IPS-15b (cell line): ENCODE measurements around the gene ULK4.

Source experiments
- H3K27me3 ChIP-seq: one replicate; pipeline ENCODE4 v1.6.1; 2013; ENCODE audit warnings: low read length; ENCODE audit not compliant: control insufficient read depth, insufficient read depth
- H3K36me3 ChIP-seq: one replicate; pipeline ENCODE4 v1.6.1; 2013; ENCODE audit warnings: low read length; ENCODE audit not compliant: control insufficient read depth, insufficient read depth
- H3K4me1 ChIP-seq: one replicate; pipeline ENCODE4 v1.6.1; 2013; ENCODE audit warnings: mild to moderate bottlenecking, low read length; ENCODE audit not compliant: control insufficient read depth, insufficient read depth
- H3K4me3 ChIP-seq: one replicate; pipeline ENCODE4 v1.5.1; 2013; ENCODE audit warnings: low read depth, low read length
- H3K9ac ChIP-seq: one replicate; pipeline ENCODE4 v1.6.1; 2013; ENCODE audit warnings: low read depth, mild to moderate bottlenecking, low read length
- H3K9me3 ChIP-seq: one replicate; pipeline ENCODE4 v1.6.1; 2013; ENCODE audit warnings: mild to moderate bottlenecking, low read length; ENCODE audit not compliant: control insufficient read depth, insufficient read depth

The ULK4 gene

DNA sequence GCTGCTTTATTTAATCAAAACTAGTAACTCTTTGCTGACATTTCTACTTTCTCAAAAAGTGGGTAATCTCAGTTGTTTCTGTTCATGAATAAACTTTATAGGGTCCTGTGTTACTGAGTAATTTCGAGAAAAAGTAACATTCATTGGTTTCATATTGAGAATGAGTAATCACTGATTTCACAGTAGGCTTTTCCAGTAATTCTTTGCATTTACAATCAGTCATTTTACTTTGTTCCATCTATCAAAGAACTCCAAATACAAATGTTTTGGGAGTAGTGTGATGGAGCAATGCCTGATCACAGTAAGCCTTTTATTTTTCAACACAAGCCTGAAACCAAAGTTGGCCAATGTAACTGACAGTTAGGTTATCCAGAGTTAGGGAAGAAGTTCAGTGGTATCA is 353.6 kb downstream of the ULK4 start:
- H3K4me1 ChIP-seq = no peaks in the 10 kb centered on the region
- no peak overlapping the region for H3K4me3 ChIP-seq
- no peaks in the 10 kb centered on the region for H3K27me3 ChIP-seq
- H3K9me3 ChIP-seq = no peaks in the 10 kb centered on the region
- no peaks in the 10 kb centered on the region for H3K36me3 ChIP-seq
- no peak overlapping the region for H3K9ac ChIP-seq

- Histone ChIP-seq H3K9ac (no peak overlapping the region), H3K4me3 (no peak overlapping the region), H3K27me3 (no peaks in the 10 kb centered on the region), H3K4me1 (no peaks in the 10 kb centered on the region), H3K9me3 (no peaks in the 10 kb centered on the region), H3K36me3 (no peaks in the 10 kb centered on the region)
Measured at GRCh38 chr3:41603807-41604206, 358.1 kb downstream of the ULK4 start.

GRCh38 chr3:41602121-41602520 is 359.8 kb downstream of the ULK4 start:
- H3K4me3 ChIP-seq = no peak overlapping the region
- H3K36me3 ChIP-seq = no peaks in the 10 kb centered on the region
- H3K9ac ChIP-seq = no peak overlapping the region
- H3K27me3 ChIP-seq = no peaks in the 10 kb centered on the region
- no peaks in the 10 kb centered on the region for H3K4me1 ChIP-seq
- H3K9me3 ChIP-seq = no peaks in the 10 kb centered on the region

- H3K27me3 ChIP-seq = no peaks in the 10 kb centered on the region
- no peak overlapping the region for H3K9ac ChIP-seq
- no peak overlapping the region for H3K4me3 ChIP-seq
- H3K9me3 ChIP-seq = no peaks in the 10 kb centered on the region
- no peaks in the 10 kb centered on the region for H3K36me3 ChIP-seq
- H3K4me1 ChIP-seq = no peaks in the 10 kb centered on the region
Measured at GRCh38 chr3:41601404-41601987, 360.4 kb downstream of the ULK4 start.

DNA sequence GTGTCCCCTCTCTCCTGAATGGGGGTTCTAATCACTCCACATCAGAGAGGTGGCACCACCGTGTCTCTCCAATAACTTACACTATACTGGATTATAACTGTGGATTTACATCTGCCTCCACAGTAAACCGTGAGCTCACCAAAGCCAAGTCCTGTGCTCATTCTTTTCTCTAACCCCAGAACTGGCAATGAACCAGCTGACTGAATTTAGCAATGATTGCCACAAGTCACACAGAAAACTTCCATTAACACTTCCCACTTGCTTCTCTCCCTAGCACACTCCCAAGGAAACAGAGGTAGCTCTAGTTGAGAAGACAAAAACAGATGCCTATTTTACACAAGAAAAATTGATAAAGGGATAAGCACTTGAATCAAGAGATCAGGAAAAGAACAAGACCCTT is 361.3 kb downstream of the ULK4 start:
- Histone ChIP-seq H3K9me3 (no peaks in the 10 kb centered on the region), H3K4me3 (no peak overlapping the region), H3K4me1 (no peaks in the 10 kb centered on the region), H3K27me3 (no peaks in the 10 kb centered on the region), H3K36me3 (no peaks in the 10 kb centered on the region), H3K9ac (no peak overlapping the region)

- Histone ChIP-seq H3K4me1 (no peaks in the 10 kb centered on the region), H3K9me3 (no peaks in the 10 kb centered on the region), H3K4me3 (no peak overlapping the region), H3K36me3 (no peaks in the 10 kb centered on the region), H3K27me3 (no peaks in the 10 kb centered on the region), H3K9ac (no peak overlapping the region)
Measured at GRCh38 chr3:41599127-41599484, 362.8 kb downstream of the ULK4 start.

- Histone ChIP-seq H3K4me1 (no peaks in the 10 kb centered on the region), H3K4me3 (no peak overlapping the region), H3K9me3 (no peaks in the 10 kb centered on the region), H3K36me3 (no peaks in the 10 kb centered on the region), H3K9ac (no peak overlapping the region), H3K27me3 (no peaks in the 10 kb centered on the region)
Measured at GRCh38 chr3:41598402-41599126, 363.3 kb downstream of the ULK4 start.

- Histone ChIP-seq H3K9ac (no peak overlapping the region), H3K4me1 (no peaks in the 10 kb centered on the region), H3K9me3 (no peaks in the 10 kb centered on the region), H3K36me3 (no peaks in the 10 kb centered on the region), H3K4me3 (no peak overlapping the region), H3K27me3 (no peaks in the 10 kb centered on the region)
Measured at GRCh38 chr3:41593774-41594173, 368.1 kb downstream of the ULK4 start.

- no peaks in the 10 kb centered on the region for H3K36me3 ChIP-seq
- no peaks in the 10 kb centered on the region for H3K9me3 ChIP-seq
- no peaks in the 10 kb centered on the region for H3K4me1 ChIP-seq
- no peaks in the 10 kb centered on the region for H3K27me3 ChIP-seq
- no peak overlapping the region for H3K4me3 ChIP-seq
- no peak overlapping the region for H3K9ac ChIP-seq
Measured at GRCh38 chr3:41592753-41593510, 369.0 kb downstream of the ULK4 start.

GRCh38 chr3:41583014-41583413 is 378.9 kb downstream of the ULK4 start:
- no peaks in the 10 kb centered on the region for H3K9me3 ChIP-seq
- H3K4me3 ChIP-seq = no peak overlapping the region
- H3K4me1 ChIP-seq = peaks cover 2% of the 10 kb centered on the region
- no peaks in the 10 kb centered on the region for H3K36me3 ChIP-seq
- H3K9ac ChIP-seq = no peak overlapping the region
- no peaks in the 10 kb centered on the region for H3K27me3 ChIP-seq

GRCh38 chr3:41581700-41582099 is 380.2 kb downstream of the ULK4 start:
- Histone ChIP-seq H3K9ac (no peak overlapping the region), H3K9me3 (no peaks in the 10 kb centered on the region), H3K4me3 (no peak overlapping the region), H3K4me1 (peaks cover 7% of the 10 kb centered on the region), H3K36me3 (no peaks in the 10 kb centered on the region), H3K27me3 (no peaks in the 10 kb centered on the region)
